GM23338 (cell line): Measurements from ENCODE around the gene GRM4.

ENCODE experiments used
- CREB1 ChIP-seq: fragments of 250-450 bp; sonication (Bioruptor Pico); IDR thresholded peaks from 2 replicates; pipeline ENCODE4 v1.5.0; 2020; ENCODE audit warnings: low read depth, mild to moderate bottlenecking, moderate library complexity
- CTCF ChIP-seq, 2 experiments: fragments of 200-600 bp in 1 of 2; sonication (generic) in 1 of 2; conservative IDR thresholded peaks; 2 replicates each; pipeline versions ENCODE4 v1.5.1 to v1.6.1; 2016 to 2017; ENCODE audit warnings: antibody characterized with exemption in 2 of 2, low read depth in 2 of 2, mild to moderate bottlenecking in 2 of 2, moderate library complexity in 1 of 2
- ETS1 ChIP-seq: IDR thresholded peaks from 2 replicates; pipeline ENCODE4 v1.6.1; 2016; ENCODE audit warnings: antibody characterized with exemption
- EZH2 ChIP-seq: fragments of 200-600 bp; sonication (generic); IDR thresholded peaks from one replicate; pipeline ENCODE4 v1.8.0; 2017; ENCODE audit warnings: antibody characterized with exemption, mild to moderate bottlenecking, low read depth; ENCODE audit not compliant: unreplicated experiment
- EZH2phosphoT487 ChIP-seq: fragments of 200-600 bp; sonication (generic); IDR thresholded peaks from one replicate; pipeline ENCODE4 v1.8.1; 2018; ENCODE audit warnings: antibody characterized with exemption; ENCODE audit not compliant: unreplicated experiment
- JUNB ChIP-seq: IDR thresholded peaks from one replicate; pipeline ENCODE4 v1.6.1; 2016; ENCODE audit warnings: antibody characterized with exemption; ENCODE audit not compliant: unreplicated experiment
- POLR2AphosphoS5 ChIP-seq: IDR thresholded peaks from 2 replicates; pipeline ENCODE4 v1.6.1; 2016; ENCODE audit warnings: antibody characterized with exemption, low read depth
- REST ChIP-seq: IDR thresholded peaks from one replicate; pipeline ENCODE4 v1.6.1; 2018; ENCODE audit warnings: antibody characterized with exemption; ENCODE audit not compliant: unreplicated experiment

- TF ChIP-seq CTCF (conservative IDR thresholded peaks at IDR 0.05; ENCODE audit: low read depth in 2 of 2) (no peak), EZH2 (no peak), ETS1 (no peak), CREB1 (no peak), EZH2phosphoT487 (no peak), JUNB (no peak), REST (no peak), POLR2AphosphoS5 (no peak)
Observed at GRCh38 chr6:34028691-34029360, 117.1 kb downstream of the GRM4 start.
